Activated T-helper 9 cell treated with anti-CD3 and anti-CD28 coated beads, Interleukin-2, amount 50 U/mL, for 16 hours (primary cell): Measurements from ENCODE around the gene KCNQ2.

ENCODE experiments used
- DNase-seq: peaks from one replicate; pipeline ENCODE4 v3.0.0-alpha.2; 2020; ENCODE audit warnings: low read depth

KCNQ2 gene

DNA sequence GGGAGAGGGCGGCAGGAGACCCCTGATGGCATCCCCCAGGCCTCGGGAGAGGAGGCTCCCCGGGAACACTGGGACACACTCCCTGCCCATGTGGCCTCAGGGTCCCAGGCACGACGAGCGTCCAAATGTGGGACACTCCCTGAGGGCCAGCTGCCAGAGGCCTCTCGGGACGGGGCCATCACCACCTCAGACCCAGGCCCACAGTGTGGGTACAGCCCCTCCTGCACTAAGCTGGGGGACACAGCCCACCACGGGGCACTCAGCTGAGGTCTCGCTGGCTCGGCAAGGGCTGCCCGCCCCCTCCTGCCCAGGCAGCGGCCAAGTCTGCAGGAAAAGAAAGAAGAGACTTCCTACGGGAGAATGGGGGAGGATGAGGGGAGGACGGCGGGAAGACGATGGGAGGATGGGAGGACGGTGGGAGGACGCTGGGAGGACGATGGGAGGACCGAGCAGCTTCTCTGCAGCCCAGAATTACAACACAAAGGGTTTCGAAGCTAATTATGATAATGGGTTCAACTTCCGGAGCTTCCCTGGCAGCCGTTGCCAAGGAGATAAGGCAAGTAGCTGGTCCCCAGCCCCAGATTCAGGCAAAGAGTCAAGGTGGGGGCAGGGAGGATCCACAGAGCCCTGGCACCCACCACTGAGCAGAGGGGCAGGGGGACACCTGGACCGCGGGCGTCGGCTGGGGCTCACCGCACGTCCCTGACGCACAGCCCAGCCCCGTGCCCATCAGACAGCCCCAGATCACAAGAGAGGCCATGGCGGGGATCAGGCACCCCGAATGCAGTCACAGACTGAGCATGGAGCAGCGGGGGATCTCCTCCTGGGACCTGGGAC is 17.5 kb downstream of the KCNQ2 start:
- DNase-seq: no peak

DNA sequence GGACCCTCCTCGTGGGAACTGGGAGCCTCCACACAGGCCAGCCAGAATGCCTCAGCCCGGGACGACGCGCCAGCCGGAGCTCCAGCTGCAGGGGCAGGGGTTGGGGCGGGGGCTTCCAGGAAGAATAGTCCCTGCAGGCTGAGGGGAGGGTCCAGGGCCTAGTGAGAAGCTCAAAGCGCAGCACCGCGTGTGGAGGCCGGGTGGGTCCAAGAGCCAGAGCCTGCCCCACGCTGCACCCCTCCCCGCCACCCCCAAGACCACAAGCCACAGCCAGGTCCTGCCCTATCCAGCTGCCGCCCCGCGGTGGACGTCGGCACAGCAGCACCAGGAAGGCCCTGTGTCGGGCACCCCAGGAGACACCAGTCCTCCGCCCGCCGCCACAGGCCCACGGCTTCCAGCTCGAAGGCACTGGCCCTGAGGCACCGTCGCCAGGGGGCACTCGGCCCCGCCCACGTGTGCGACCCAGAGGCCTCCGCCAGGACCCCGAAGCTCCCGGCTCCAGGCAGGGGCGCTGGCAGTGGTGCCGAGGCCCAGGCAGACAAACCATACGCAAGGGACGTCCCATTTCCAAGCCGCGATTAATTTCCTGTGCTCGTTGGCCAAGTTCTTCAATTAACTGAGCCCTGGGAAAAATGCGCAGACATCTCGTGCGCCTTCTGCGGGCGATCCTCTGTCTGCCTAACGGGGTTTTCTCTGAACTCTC is 19.5 kb downstream of the KCNQ2 start:
- DNase-seq: no peak

DNA sequence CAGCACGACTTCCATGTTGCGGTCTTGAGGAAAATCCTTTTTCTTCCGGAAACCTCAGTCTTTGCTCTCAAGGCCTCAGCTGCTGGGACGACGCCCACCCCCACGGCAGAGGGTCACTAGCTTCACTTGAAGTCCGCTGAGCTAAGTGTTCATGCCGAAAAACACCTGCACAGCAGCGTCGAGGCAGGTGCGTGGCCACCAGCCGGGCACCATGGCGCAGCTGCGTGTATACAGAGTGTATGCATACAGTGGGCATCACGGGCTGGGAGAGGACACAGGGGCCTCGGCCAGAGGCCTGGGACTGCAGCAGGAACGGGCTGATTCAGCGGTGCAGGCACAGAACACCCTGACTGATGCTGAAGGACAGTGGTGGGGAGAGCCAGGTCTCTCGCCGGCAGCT is 20.1 kb downstream of the KCNQ2 start:
- no peak for DNase-seq

DNA sequence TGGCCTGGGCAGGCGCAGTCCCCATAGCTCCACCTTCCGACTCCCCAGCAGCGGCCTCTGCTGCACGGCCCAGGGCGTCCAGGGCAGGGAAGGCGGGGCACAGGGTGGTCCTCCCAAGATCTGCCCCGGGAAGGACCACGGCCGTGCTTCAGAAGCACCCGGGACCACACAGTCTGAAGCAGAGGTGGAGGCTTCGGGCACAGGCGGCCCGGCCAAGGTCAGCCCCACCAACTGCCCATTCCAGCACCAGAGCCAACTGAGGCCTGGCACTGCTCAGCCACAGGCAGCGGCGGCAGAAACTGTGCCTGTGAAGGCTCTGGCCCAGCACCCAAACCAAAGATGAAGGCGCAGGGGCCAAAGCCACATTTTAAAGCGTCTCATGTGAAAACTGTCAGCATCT is 20.6 kb downstream of the KCNQ2 start:
- no peak for DNase-seq

DNA sequence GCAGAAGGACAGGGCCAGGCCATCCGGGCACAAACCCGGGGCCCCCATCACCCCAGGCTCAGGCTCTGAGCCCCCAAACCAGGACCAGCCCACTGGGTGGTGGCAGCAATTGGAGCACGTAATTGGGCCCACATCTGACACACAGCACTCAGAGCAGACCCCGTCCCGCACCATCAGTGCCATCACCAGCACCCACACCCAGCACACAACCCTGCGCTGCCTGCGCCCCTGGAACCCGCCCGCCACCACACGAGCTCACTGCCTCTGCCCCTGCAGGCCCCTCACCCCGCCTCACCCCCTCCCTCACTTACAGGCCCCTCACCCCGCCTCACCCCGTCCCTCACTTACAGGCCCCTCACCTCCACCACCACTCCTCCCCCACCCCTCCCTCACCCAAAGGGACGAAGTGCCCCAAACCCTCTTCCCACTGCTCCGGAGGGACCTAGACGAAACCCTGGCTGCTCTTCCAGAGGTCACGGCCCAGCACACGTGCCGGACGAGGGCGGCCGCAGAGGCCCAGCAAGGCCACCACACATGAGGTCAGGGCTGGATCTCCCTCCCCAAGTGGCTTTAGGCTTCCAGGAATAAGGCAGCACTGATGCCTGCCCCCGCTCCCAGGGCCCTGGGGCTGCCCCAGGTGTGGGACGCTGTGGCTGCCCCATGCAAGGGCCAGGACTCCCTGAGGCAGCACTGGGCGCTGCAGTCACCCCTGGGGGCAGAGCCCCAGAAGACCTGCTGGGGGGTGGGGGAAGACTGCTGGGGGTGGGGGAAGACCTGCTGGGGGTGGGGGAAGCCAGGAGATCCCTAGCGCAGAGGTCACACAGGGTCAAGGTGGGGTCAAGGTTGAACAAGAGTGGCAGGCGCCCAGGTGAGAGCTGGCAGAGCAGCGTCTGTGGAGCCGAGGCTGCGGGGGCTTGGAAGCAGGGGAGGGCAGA is 22.4 kb downstream of the KCNQ2 start:
- no peak for DNase-seq

DNA sequence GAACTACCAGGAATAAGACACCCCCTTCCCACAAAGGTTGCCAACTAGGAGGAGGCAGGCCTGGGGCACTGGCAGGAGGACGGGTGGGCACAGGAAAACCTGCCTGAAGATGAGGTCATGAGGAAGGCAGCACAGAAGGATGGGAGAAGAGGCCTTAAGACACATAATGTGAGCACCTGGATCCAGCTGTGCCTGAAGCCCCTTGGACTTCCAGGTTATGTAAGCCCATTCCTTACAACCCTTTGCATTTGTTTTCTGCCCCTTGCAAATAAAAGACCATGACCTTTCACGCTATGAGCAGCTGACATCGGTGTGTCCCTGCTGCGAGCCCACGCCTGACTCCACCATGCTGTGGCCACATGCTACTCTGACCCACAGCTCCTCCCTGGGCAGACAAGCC is 23.4 kb downstream of the KCNQ2 start:
- DNase-seq: no peak

DNA sequence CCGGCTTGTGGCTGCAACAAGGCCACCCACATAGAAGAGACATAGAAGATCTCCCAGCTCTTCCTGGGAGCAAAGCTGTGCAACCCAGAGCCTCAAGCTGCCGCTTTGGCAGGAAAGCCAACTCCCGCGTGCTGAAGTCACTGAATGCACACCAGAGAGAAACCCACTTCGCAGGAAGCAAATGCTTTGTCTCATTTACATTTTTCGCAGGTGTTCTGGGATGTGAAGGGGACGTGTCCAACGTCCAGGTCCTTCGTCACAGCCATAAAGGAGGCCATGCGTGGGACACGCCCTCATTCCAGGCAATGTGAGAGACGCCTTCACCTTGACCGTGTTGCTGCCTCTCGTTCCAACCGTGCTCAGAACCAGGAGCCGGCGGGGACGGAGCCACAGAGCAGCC is 24.4 kb downstream of the KCNQ2 start:
- no peak for DNase-seq

DNA sequence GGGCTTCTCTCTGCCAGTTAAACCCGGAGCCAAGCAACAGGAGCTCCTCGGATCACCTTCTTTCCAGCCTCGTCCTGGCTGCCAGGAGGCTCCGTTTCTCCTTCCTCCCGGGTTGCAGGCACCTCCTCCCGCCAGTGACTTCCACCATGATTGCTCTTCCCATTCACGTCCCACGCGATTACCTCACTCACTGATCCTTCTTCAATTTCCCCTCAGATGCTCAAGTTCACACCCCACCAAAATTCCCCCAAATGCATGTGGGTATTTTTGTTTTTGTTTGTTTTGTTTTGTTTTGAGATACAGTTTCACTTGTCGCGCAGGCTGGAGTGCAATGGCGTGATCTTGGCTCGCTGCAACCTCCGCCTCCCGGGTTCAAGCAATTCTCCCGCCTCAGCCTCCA is 25.1 kb downstream of the KCNQ2 start:
- DNase-seq: no peak

DNA sequence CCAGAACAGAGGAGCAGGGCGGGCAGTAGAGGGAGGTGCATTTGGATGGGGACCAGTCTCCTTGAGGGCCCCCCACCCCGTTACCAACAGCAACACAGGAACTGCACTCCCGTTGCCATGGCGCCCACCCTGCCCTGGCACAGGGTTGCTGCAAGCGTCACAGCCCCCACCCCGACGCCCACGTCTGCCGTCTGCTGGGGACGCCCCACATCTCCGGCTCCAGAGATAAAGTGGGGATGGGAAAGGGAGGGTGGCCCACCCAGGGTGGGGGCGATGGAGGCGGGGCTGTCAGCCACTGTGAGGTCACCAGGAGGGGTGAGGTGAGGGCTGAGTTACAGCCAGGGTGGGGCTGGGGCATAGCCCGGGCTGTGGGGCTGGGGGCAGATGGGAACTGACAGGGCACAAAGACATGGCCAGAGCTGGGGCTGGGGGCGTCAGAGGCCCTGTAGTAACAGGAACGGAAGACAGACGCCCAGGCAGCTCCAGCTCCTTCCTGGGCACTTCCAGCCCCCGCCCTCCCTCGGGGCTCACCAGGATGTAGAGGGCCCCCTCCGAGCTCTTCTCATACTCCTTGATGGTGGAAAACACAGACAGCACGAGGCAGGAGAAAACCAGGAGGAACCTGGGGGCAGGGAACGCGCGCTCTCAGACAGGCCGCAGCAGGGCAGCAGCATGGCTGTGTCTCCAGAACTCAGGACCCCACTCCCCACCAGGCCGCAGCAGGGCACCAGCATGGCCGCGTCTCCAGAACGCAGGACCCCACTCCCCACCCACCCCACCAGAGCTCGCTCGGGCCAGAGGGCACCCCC is 26.0 kb downstream of the KCNQ2 start:
- no peak for DNase-seq

DNA sequence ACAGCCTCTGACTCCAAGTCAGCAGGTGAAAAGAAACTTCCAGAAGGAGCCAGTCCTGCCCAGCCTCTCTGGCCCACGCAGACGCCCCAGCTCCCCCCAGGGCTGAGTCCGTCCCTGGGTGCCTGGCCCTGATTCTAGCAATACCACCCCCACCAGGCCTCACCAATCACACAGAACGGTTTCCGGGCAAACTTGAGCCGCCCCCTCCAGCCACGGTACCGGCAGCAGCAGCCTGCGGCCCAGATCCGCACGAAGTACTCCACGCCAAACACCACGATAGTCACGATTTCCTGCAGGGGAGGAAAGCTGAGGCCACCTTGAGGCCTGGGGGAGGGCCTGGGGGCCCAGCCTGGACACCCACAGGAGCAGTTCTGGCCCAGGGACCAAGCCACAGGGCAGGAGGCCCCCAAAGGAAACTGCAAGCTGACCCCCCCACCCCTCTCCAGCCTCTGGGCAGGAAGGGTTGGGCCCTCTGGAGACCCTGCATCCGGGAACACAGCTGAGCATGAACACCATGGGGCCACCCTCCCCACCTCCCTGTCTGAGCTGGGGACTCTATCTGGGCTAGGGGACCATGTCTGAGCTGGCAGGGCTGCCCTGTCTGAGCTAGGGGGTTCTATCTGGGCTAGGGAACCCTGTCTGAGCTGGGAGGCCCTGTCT is 27.2 kb downstream of the KCNQ2 start:
- no peak for DNase-seq

DNA sequence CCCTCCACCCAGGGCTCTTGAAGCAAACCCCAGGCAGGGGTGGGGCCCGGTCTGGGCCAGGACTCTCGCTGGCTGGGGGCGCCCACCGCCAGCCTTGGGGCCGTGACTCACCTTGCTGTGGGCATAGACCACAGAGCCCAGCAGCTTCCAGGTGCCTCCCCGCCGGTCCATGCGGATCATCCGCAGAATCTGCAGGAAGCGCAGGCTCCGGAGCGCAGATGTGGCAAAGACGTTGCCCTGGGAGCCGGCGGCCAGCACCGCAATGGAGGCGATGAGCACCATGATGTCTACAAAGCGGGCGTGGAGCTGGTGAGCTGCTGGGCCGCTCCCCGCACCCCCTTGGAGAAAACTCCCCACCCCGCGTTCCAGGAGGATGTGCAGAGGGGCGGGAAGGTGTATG is 27.9 kb downstream of the KCNQ2 start:
- DNase-seq: no peak

DNA sequence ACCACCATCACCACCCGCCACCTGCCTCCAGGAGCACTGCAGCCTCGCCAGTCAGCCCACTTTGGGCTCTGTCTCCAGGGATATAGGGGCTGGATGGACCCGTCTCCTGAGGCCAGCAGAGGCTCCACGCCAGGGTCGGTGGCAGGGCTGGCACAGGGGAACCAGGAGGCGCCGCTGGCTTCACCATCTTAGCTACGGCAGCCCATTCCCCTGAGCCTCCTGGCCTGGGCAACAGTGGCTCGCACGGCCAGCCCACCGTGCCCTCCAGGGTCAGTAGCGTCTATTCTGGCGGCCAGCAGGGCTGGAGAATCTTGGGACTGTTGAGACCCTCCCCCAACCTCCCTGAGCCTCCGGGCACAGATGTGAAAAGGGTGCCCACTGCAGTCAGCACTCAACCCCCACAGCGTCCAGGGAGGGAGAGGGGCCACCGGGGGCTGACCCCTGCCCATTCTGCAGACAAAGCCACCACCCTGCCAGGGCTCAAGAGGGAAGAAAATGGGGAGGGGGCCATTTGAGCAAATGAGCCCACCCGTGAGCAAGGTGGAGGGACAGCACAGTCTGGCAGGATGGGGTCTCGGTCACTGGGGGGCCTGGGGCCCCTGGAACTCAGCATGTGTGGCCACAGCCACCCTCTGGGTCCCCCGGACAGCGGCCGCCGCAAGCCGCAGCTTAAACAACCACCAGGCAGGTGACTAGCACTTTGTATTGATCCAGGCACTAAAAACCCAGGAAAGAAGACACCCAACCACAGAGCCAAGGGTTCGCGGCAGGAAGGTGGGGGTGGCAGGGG is 28.7 kb downstream of the KCNQ2 start:
- no peak for DNase-seq

DNA sequence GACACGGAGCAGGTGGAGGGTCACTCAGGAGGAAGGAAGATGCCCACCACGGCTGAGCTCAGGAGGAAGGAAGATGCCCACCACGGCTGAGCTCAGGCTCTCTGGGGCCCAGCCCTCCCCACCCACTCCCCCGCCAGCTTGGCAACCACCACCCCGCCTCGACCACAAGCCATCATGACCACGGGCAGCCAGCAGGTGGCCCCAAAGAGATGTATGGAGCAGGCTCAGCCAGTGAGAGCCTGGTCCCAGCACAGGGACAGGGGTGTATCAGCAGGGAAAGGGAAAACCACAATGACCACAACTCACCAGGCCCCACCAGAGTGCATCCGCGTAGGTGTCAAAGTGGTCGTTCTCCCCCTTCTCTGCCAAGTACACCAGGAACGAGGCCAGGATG is 30.4 kb downstream of the KCNQ2 start:
- DNase-seq: peak; percentile 41

DNA sequence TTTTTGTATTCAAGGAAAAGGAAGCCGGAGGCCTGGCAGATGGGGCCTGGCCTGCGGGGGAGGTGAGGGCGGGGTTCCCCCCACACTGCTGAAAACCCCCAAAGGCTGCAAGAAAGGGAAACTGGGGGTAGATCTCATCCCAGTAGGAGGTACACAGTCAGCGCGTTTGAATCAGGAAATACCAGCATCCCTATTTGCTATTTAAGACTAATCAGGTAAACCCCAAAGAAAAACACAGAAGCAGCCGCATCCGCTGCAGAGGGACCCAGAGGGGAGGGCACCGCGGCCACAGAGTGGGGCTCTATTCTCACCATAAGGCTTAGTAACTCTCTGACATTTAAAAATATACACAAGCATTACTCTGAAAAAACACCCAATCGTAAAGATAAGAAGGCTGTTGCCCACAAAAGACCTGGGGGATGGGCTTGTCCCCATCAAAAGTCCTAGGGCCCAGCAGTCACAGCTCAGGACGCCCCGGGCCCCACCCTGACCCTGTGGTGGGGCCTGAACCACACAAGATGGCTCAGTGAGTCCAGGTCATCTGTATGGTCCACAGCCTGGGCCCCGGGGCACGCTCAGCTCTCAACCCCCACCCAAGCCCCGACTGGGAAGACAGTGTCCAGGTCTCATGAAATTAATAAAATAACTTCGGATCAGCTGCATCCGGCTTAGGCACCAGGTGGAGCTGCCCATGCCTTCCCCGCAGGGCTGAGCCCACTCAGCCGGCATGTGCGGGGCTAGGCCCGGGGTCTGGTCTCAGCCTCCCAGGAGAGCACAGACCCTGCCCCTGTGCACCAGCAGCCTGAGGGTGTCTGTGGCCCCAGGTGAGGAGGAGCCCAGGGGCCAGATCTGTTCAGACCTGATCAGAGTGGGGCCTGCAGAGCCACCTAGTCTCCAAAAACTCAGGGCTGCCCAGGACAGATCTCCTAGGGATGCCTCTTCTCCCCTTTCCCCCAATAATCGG is 31.0 kb downstream of the KCNQ2 start:
- DNase-seq: no peak

DNA sequence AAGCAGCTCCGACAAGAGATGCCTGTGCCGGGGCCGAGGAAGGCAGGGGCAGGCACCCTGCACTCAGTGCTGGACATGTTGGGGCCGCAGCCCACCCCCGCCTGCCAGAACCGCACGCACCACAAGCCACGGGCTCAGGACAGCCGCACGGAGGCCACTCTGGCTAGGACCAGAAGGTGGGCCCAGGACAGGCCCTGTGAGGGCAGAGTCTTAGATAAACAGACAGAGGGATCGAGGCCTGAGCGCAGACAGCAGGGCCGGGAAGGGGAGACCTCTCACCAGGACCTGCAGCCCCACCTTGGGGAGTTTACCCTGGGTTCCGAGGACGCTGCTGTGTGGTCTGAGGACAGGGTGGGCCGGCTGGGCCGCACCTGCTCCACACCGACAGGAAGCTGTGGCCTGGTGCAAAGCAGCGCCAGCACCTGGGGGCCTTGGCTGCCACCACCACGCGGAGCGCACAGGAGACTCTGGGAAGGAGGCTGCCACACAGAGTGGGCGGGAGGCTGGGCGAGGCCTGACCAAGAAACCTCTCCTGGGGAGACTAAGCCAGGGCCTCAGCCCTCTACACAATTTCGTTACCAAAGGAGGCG is 32.0 kb downstream of the KCNQ2 start:
- no peak for DNase-seq

DNA sequence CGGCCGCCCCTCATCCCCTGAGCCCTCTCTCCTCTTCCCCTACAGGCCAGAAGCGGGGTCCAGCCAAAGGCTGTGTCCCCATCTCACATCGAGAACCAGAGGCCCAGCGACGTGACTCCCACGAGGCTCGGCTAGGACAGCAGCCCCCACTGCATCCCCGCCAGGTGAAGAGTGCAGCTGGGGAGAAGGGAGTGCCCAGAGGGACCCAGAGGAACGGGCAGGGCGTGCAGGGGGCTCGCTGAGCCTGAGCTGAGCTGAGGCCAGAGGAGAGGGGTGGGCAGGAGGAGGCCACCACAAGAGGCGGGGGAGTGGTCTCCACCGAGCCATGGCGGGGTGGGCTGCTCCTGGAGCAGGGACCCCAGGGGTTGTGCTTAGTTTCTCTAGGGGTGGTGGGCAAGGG is 32.6 kb downstream of the KCNQ2 start:
- no peak for DNase-seq

DNA sequence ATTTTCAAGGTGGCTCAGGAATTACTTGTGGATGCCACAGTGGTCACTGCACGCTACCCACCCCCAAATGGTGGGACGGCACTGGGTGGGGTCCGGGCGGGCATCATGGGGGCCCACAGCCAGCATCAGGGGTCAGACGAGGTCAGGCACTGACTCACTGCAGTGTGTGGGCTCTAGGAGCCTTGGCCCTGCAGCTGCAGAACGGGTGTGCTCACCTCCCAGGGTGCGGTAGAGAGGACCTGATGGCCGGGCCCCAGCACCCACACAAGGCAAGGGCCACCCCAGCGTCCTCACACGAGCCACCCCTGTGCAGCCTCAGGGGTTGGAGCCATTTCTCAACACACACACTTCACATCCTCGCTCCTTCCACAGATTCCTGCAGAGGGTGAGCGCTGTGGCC is 34.3 kb downstream of the KCNQ2 start:
- DNase-seq: no peak

DNA sequence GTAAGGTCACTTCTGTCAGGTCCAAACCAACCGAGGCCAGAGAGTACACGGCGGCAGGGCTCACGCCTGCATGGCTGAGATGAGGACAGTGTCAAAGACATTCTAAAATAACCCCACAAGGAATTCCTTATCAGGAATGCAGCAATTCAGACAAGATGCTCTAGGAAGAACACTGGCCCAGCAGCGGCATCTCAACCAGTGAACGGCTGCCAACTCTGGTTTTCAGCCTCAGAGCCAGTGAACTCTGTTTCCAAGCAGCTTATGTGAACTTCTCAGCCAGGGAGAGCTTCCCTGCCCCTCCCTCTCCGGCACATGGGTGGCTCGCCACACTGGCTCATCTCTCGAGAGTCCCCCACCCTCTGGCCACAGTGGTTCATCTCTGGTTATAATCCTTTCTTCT is 36.9 kb downstream of the KCNQ2 start:
- no peak for DNase-seq
